IMR-90 (cell line): ENCODE measurements around the gene ADCY2. TPM values are rescaled to one million over a fixed set of nuclear protein-coding genes. Genes with fewer than 3 reads are reported as not detected.

Experiments
- ATAC-seq: fragments of 200-7000 bp; cut with Tn5 transposase; 2 replicates; pipeline ENCODE4 v1.9.1; 2020; ENCODE audit warnings: low read depth, mild to moderate bottlenecking, moderate library complexity
- BruUV-seq: library from RNA; stranded (reverse); fragments of 400-500 nt; replicated peaks from 2 replicates; lab custom pipeline; 2021; lab: Mats Ljungman, UMichigan
- CTCF ChIA-PET: fragments of 300-600 bp; formaldehyde crosslinking; extraction: SDS; loops from one replicate; lab custom pipeline; 2021; ENCODE audit warnings: antibody characterized with exemption; lab: Yijun Ruan, JAX
- POLR2A ChIA-PET: fragments of 300-600 bp; sonication (Branson Sonifier 250); formaldehyde crosslinking; loops from one replicate; lab custom pipeline; 2022; ENCODE audit warnings: antibody characterized with exemption; ENCODE audit not compliant: unreplicated experiment; lab: Charles Lee
- DNase-seq: peaks from one replicate; pipeline ENCODE4 v3.0.0; 2013
- H2AFZ ChIP-seq: replicated peaks from 2 replicates; pipeline ENCODE3; 2013; ENCODE audit warnings: low read length, mild to moderate bottlenecking; ENCODE audit not compliant: poor library complexity
- H2AK5ac ChIP-seq: 2 replicates; pipeline ENCODE4 v1.6.1; 2013; ENCODE audit warnings: low read depth, low read length, inconsistent platforms
- H2AK9ac ChIP-seq: replicated peaks from 2 replicates; pipeline ENCODE3; 2013; ENCODE audit warnings: mild to moderate bottlenecking, low read depth, low read length, moderate library complexity; ENCODE audit not compliant: poor library complexity
- H2BK120ac ChIP-seq: 2 replicates; pipeline ENCODE4 v1.6.1; 2013; ENCODE audit warnings: low read depth, low read length, inconsistent platforms
- H2BK15ac ChIP-seq: 3 replicates; pipeline ENCODE4 v1.6.1; 2013; ENCODE audit warnings: low read depth, low read length, inconsistent platforms
- H2BK20ac ChIP-seq: 2 replicates; pipeline ENCODE4 v1.6.1; 2013; ENCODE audit warnings: low read depth, mild to moderate bottlenecking, inconsistent platforms, low read length, moderate library complexity
- H2BK5ac ChIP-seq: 2 replicates; pipeline ENCODE4 v1.6.1; 2013; ENCODE audit warnings: mild to moderate bottlenecking, low read depth, low read length, inconsistent platforms; ENCODE audit not compliant: poor library complexity, severe bottlenecking
- H3K14ac ChIP-seq: replicated peaks from 2 replicates; pipeline ENCODE4 v1.6.1; 2013; ENCODE audit warnings: low read depth, low read length, inconsistent platforms
- H3K18ac ChIP-seq: 2 replicates; pipeline ENCODE4 v1.6.1; 2013; ENCODE audit warnings: low read depth, low read length, control low read depth
- H3K23ac ChIP-seq: 2 replicates; pipeline ENCODE4 v1.6.1; 2013; ENCODE audit warnings: low read depth, low read length, inconsistent platforms
- H3K27ac ChIP-seq: 2 replicates; pipeline ENCODE4 v1.5.1; 2013; ENCODE audit warnings: mild to moderate bottlenecking, control low read depth, low read length; ENCODE audit not compliant: insufficient read depth
- H3K27me3 ChIP-seq: 2 replicates; pipeline ENCODE4 v1.6.1; 2013; ENCODE audit warnings: low read length; ENCODE audit not compliant: control insufficient read depth, insufficient read depth
- H3K36me3 ChIP-seq: 2 replicates; pipeline ENCODE4 v1.6.1; 2013; ENCODE audit warnings: low read length, mixed read lengths; ENCODE audit not compliant: control insufficient read depth, insufficient read depth
- H3K4ac ChIP-seq: 2 replicates; pipeline ENCODE4 v1.6.1; 2013; ENCODE audit warnings: low read depth, low read length, inconsistent platforms
- H3K4me1 ChIP-seq: 2 replicates; pipeline ENCODE4 v1.6.1; 2013; ENCODE audit warnings: low read length, mixed read lengths; ENCODE audit not compliant: control insufficient read depth, insufficient read depth
- H3K4me2 ChIP-seq: 2 replicates; pipeline ENCODE4 v1.6.1; 2013; ENCODE audit warnings: low read depth, mild to moderate bottlenecking, control low read depth, low read length, moderate library complexity
- H3K4me3 ChIP-seq: 2 replicates; pipeline ENCODE4 v1.5.1; 2013; ENCODE audit warnings: low read depth, mild to moderate bottlenecking, control low read depth, low read length, moderate library complexity; ENCODE audit not compliant: insufficient read depth
- H3K56ac ChIP-seq: 2 replicates; pipeline ENCODE4 v1.6.1; 2013; ENCODE audit warnings: low read length, inconsistent platforms; ENCODE audit not compliant: insufficient read depth; ENCODE audit errors: extremely low read depth
- H3K79me1 ChIP-seq, 2 experiments: 2 replicates each; pipeline ENCODE4 v1.6.1; 2013; ENCODE audit warnings: low read length in 2 of 2, inconsistent platforms in 1 of 2, low read depth in 1 of 2
- H3K9ac ChIP-seq: 2 replicates; pipeline ENCODE4 v1.6.1; 2013; ENCODE audit warnings: low read depth, low read length, control low read depth
- H3K9me1 ChIP-seq: 2 replicates; pipeline ENCODE4 v1.6.1; 2013; ENCODE audit warnings: low read length, inconsistent platforms; ENCODE audit not compliant: insufficient read depth
- H3K9me3 ChIP-seq: 2 replicates; pipeline ENCODE4 v1.6.1; 2013; ENCODE audit warnings: low read length; ENCODE audit not compliant: control insufficient read depth, insufficient read depth
- H4K20me1 ChIP-seq: 2 replicates; pipeline ENCODE4 v1.6.1; 2013; ENCODE audit warnings: low read length, inconsistent platforms; ENCODE audit not compliant: insufficient read depth
- H4K5ac ChIP-seq: 2 replicates; pipeline ENCODE4 v1.6.1; 2013; ENCODE audit warnings: mild to moderate bottlenecking, low read depth, low read length, control low read depth
- H4K8ac ChIP-seq, 2 experiments: 2 replicates each; pipeline ENCODE4 v1.6.1; 2013; ENCODE audit warnings: low read depth in 2 of 2, low read length in 2 of 2, control low read depth in 1 of 2, inconsistent platforms in 1 of 2
- H4K91ac ChIP-seq: 2 replicates; pipeline ENCODE4 v1.6.1; 2013; ENCODE audit warnings: low read depth, low read length, inconsistent platforms; ENCODE audit not compliant: insufficient read depth
- BHLHE40 ChIP-seq: fragments of 150-350 bp; IDR thresholded peaks from 2 replicates; pipeline ENCODE4 v1.6.1; 2016; ENCODE audit warnings: mild to moderate bottlenecking, low read depth, low read length
- CEBPB ChIP-seq: IDR thresholded peaks from 2 replicates; pipeline ENCODE4 v1.6.1; 2012; ENCODE audit warnings: low read depth, low read length, improper control_type of control experiment
- MAFK ChIP-seq: IDR thresholded peaks from 2 replicates; pipeline ENCODE4 v1.6.1; 2012; ENCODE audit warnings: low read depth, low read length, improper control_type of control experiment
- POLR2A ChIP-seq: IDR thresholded peaks from 2 replicates; pipeline ENCODE4 v1.6.1; 2012; ENCODE audit warnings: mild to moderate bottlenecking, low read depth, low read length
- SMC3 ChIP-seq: fragments of 150-350 bp; IDR thresholded peaks from 2 replicates; pipeline ENCODE4 v1.6.1; 2016; ENCODE audit warnings: low read depth, mild to moderate bottlenecking, antibody characterized with exemption, low read length, moderate library complexity
- WGBS, 2 experiments: methylation state at CpG; one replicate each; pipeline versions ENCODE4 v1.1.5 to v1.1.7; 2013; ENCODE audit warnings: missing lambda C conversion rate in 2 of 2; ENCODE audit not compliant: insufficient read length in 1 of 2; ENCODE audit errors: extremely low coverage in 2 of 2; 5-methylcytosine and 5-hydroxymethylcytosine counted together
- dilution Hi-C: fragments of 300-500 bp; cut with HindIII; formaldehyde crosslinking; loops from one replicate; pipeline ENCODE4 v1.14.3; 2018; ENCODE audit warnings: low sequenced_read_pairs; ENCODE audit not compliant: unreplicated experiment
- in situ Hi-C: fragments of 300-500 bp; cut with MboI; formaldehyde crosslinking; loops from 3 replicates; pipeline ENCODE4 v1.14.3; 2019; ENCODE audit warnings: low sequenced_read_pairs, inconsistent platforms, mixed read lengths
- intact Hi-C: fragments of 100-400 bp; cut with micrococcal nuclease; formaldehyde crosslinking; loops from 2 replicates; pipeline ENCODE4 v1.10.0; 2022
- polyA plus RNA-seq, 3 experiments: library from polyadenylated mRNA; depleted of rRNA; stranded (reverse); fragments of >200 nt; gene quantifications; 2 replicates each; pipeline ENCODE4 v1.2.3, GENCODE V29; 2012; ENCODE audit warnings: low replicate concordance in 1 of 3
- total RNA-seq: library from RNA; depleted of rRNA; stranded (reverse); fragments of >200 nt; gene quantifications from 2 replicates; pipeline ENCODE4 v1.2.3, GENCODE V29; 2012

ADCY2 gene
- total and polyA plus RNA-seq, 2 of the 4 experiments (the other 2 are of a cell fraction), result not detected

DNA sequence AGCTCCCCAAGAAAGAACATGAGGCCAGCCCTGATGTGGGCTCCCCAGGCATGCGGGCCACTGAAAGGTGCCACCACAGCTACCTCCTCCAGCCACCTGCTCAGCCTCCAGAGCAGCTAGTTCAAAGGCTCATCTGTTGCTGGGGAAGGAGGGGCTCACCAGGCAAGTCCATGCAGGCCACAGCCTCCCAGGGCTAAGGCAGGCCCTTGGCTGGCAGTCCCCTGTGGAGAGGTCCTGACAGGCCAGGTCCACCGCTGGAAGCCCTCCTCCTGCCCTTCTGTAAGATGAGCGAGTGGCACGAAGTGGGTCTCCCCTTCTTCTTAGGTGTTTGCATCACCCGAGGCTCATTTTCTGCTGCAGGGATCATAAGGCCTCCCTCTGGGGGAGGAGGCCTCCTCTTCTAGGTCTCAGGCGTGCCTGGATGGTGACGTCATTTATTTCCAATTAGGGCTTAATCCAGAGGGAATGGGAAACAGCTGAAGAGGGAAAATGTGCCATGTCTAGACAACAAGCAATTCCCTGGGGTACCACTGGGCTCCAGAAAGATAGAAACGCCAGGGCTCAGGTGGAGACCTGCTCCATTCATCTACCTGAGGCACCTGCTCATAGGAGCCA lies 363.4 kb downstream of the ADCY2 start:
- Histone ChIP-seq H3K4me2 (no peak overlapping the region), H4K5ac (no peak overlapping the region), H2BK120ac (no peak overlapping the region), H2BK20ac (no peak overlapping the region), H2BK15ac (no peak overlapping the region), H3K56ac (no peak overlapping the region), H3K23ac (no peak overlapping the region), H2AK5ac (no peak overlapping the region), H3K9ac (no peak overlapping the region), H3K79me1 (no peaks in the 10 kb centered on the region), H3K14ac (no peak overlapping the region), H4K20me1 (no peaks in the 10 kb centered on the region), H2AFZ (no peak overlapping the region), H2BK5ac (no peak overlapping the region), H3K36me3 (no peaks in the 10 kb centered on the region), H3K9me3 (no peaks in the 10 kb centered on the region; the same call in 1 of the 2 replicates), H2AK9ac (no peak overlapping the region), H3K27me3 (no peaks in the 10 kb centered on the region), H3K27ac (no peak overlapping the region), H4K91ac (no peak overlapping the region), H3K18ac (no peak overlapping the region), H3K4me1 (no peaks in the 10 kb centered on the region), H3K4ac (no peak overlapping the region), H3K4me3 (no peak overlapping the region), H4K8ac (no peak overlapping the region), H3K9me1 (no peaks in the 10 kb centered on the region)
- BruUV-seq, result no TSS peak
- dilution Hi-C loops (no loop called here), in situ Hi-C loops (no loop called here), intact Hi-C loops (no loop called here)
- DNase-seq (no peak), ATAC-seq (no peak)
- WGBS, 2 experiments, result 80% methylated on average over 1 of the region's 8 CpGs; no CpG with 5 or more reads in 1 of the 2 experiments
- TF ChIP-seq CEBPB, result no peak
- TF ChIP-seq MAFK, result no peak
- no peak for TF ChIP-seq SMC3
- TF ChIP-seq POLR2A, result no peak
- TF ChIP-seq BHLHE40, result no peak
- ChIA-PET CTCF (no interaction called here), POLR2A (no interaction called here)
